K562 (cell line): Measurements from ENCODE around the gene PRRC2B.
"Not testable (repeated sequence)": the region's sequence is repeated elsewhere in the genome, so short reads cannot be mapped to it uniquely, and the experiment has no call there.

Experiments used
- BCOR ChIP-seq: fragments of 450-650 bp; IDR thresholded peaks from 2 replicates; pipeline ENCODE4 v1.6.1; 2016
- BRD4 ChIP-seq: fragments of 200-600 bp; sonication (generic); IDR thresholded peaks from 2 replicates; pipeline ENCODE4 v1.6.1; 2017; ENCODE audit warnings: inconsistent platforms
- BRD9 ChIP-seq: fragments of 450-650 bp; IDR thresholded peaks from 2 replicates; pipeline ENCODE4 v1.6.1; 2018; ENCODE audit warnings: low read depth; ENCODE audit not compliant: partially characterized antibody
- MAFK ChIP-seq: IDR thresholded peaks from 2 replicates; pipeline ENCODE4 v1.6.1; 2011; ENCODE audit warnings: low read length, improper control_type of control experiment
- PHF20 ChIP-seq: fragments of 450-650 bp; IDR thresholded peaks from 2 replicates; pipeline ENCODE4 v1.6.1; 2018; ENCODE audit not compliant: partially characterized antibody
- POLR2AphosphoS5 ChIP-seq: IDR thresholded peaks from 2 replicates; pipeline ENCODE4 v1.6.1; 2011; ENCODE audit warnings: mild to moderate bottlenecking, low read depth, low read length, moderate library complexity; ENCODE audit not compliant: control insufficient read depth, insufficient read depth
- TF ChIP-seq, protein P1 (sequence below), 3 experiments: IDR thresholded peaks in 2 of 3; conservative IDR thresholded peaks in 1 of 3; 2 replicates each; pipeline ENCODE4 v1.5.1; 2011 to 2012; ENCODE audit warnings: low read length in 3 of 3, mild to moderate bottlenecking in 3 of 3, control low read depth in 2 of 3, improper control_type of control experiment in 1 of 3, inconsistent platforms in 1 of 3, low read depth in 1 of 3, mixed read lengths in 1 of 3, moderate library complexity in 1 of 3; ENCODE audit not compliant: insufficient read depth in 2 of 3
- TF ChIP-seq, protein P2 (sequence below), 2 experiments: fragments of 450-650 bp; formaldehyde crosslinking in 1 of 2; IDR thresholded peaks; 2 replicates each; pipeline versions ENCODE4 v1.4.0 to v1.6.1; 2014 to 2020; ENCODE audit warnings: mild to moderate bottlenecking in 2 of 2, borderline replicate concordance in 1 of 2, low read depth in 1 of 2
- TF ChIP-seq, protein P3 (sequence below): fragments of 250-450 bp; sonication (Bioruptor Pico); IDR thresholded peaks from 2 replicates; pipeline ENCODE4 v1.5.0; 2022; ENCODE audit warnings: mild to moderate bottlenecking

DNA sequence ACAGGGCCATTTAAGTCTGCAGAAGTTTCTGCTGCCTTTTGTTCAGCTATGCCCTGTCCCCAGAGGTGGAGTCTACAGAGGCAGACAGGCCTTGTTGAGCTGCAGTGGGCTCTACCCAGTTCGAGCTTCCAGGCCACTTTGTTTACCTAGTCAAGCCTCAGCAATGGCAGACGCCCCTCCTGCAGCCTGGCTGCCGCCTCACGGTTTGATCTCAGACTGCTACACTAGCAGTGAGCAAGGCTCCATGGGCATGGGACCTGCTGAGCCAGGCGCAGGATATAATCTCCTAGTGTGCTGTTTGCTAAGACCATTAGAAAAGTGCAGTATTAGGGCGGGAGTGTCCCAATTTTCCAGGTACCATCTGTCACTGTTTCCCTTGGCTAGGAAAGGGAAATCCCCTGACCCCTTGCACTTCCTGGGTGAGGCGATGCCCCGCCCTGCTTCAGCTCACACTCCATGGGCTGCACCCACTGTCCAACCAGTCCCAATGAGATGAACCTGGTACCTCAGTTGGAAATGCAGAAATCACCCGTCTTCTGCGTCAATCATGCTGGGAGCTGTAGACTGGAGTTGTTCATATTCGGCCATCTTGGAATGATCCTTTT is 48.9 kb upstream of the PRRC2B start:
- not testable (repeated sequence) for TF ChIP-seq PHF20, BCOR, MAFK, BRD4, BRD9, POLR2AphosphoS5
- TF ChIP-seq, protein P1, sequence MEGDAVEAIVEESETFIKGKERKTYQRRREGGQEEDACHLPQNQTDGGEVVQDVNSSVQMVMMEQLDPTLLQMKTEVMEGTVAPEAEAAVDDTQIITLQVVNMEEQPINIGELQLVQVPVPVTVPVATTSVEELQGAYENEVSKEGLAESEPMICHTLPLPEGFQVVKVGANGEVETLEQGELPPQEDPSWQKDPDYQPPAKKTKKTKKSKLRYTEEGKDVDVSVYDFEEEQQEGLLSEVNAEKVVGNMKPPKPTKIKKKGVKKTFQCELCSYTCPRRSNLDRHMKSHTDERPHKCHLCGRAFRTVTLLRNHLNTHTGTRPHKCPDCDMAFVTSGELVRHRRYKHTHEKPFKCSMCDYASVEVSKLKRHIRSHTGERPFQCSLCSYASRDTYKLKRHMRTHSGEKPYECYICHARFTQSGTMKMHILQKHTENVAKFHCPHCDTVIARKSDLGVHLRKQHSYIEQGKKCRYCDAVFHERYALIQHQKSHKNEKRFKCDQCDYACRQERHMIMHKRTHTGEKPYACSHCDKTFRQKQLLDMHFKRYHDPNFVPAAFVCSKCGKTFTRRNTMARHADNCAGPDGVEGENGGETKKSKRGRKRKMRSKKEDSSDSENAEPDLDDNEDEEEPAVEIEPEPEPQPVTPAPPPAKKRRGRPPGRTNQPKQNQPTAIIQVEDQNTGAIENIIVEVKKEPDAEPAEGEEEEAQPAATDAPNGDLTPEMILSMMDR (IDR thresholded peaks at IDR 0.05 in 2 of 3, conservative IDR thresholded peaks at IDR 0.05 in 1 of 3; ENCODE audit: insufficient read depth in 2 of 3, low read depth in 1 of 3, low read length in 3 of 3) = not testable (repeated sequence)
- TF ChIP-seq, protein P2, sequence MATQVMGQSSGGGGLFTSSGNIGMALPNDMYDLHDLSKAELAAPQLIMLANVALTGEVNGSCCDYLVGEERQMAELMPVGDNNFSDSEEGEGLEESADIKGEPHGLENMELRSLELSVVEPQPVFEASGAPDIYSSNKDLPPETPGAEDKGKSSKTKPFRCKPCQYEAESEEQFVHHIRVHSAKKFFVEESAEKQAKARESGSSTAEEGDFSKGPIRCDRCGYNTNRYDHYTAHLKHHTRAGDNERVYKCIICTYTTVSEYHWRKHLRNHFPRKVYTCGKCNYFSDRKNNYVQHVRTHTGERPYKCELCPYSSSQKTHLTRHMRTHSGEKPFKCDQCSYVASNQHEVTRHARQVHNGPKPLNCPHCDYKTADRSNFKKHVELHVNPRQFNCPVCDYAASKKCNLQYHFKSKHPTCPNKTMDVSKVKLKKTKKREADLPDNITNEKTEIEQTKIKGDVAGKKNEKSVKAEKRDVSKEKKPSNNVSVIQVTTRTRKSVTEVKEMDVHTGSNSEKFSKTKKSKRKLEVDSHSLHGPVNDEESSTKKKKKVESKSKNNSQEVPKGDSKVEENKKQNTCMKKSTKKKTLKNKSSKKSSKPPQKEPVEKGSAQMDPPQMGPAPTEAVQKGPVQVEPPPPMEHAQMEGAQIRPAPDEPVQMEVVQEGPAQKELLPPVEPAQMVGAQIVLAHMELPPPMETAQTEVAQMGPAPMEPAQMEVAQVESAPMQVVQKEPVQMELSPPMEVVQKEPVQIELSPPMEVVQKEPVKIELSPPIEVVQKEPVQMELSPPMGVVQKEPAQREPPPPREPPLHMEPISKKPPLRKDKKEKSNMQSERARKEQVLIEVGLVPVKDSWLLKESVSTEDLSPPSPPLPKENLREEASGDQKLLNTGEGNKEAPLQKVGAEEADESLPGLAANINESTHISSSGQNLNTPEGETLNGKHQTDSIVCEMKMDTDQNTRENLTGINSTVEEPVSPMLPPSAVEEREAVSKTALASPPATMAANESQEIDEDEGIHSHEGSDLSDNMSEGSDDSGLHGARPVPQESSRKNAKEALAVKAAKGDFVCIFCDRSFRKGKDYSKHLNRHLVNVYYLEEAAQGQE (IDR thresholded peaks at IDR 0.05; ENCODE audit: borderline replicate concordance) = not testable (repeated sequence)
- TF ChIP-seq, protein P2 (CRISPR knock-in tag; IDR thresholded peaks at IDR 0.05; ENCODE audit: low read depth) = not testable (repeated sequence)
- TF ChIP-seq, protein P3, sequence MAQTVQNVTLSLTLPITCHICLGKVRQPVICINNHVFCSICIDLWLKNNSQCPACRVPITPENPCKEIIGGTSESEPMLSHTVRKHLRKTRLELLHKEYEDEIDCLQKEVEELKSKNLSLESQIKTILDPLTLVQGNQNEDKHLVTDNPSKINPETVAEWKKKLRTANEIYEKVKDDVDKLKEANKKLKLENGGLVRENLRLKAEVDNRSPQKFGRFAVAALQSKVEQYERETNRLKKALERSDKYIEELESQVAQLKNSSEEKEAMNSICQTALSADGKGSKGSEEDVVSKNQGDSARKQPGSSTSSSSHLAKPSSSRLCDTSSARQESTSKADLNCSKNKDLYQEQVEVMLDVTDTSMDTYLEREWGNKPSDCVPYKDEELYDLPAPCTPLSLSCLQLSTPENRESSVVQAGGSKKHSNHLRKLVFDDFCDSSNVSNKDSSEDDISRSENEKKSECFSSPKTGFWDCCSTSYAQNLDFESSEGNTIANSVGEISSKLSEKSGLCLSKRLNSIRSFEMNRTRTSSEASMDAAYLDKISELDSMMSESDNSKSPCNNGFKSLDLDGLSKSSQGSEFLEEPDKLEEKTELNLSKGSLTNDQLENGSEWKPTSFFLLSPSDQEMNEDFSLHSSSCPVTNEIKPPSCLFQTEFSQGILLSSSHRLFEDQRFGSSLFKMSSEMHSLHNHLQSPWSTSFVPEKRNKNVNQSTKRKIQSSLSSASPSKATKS (CRISPR knock-in tag) = not testable (repeated sequence)
